GM21390 (cell line): Measurements from ENCODE around the gene AMDHD1.

Source experiments
- ATAC-seq: cut with Tn5 transposase; IDR thresholded peaks from one replicate; pipeline ENCODE4 v1.9.1; 2021; ENCODE audit not compliant: unreplicated experiment

The AMDHD1 gene

GRCh38 chr12:95943330-95943842 is at the start of gene AMDHD1:
Gene AMDHD1 (plus strand): TSS chr12:95943331. CDS start chr12:95943399, 68 bp downstream.
- peak; percentile 65 for ATAC-seq

- ATAC-seq, result no peak
These were observed 46.3 kb upstream of the AMDHD1 start for GRCh38 chr12:95896846-95897245.

GRCh38 chr12:95898081-95898480 is 45.0 kb upstream of the AMDHD1 start:
- no peak for ATAC-seq

- no peak for ATAC-seq
These were observed 34.6 kb upstream of the AMDHD1 start for GRCh38 chr12:95908573-95908972.

GRCh38 chr12:95909871-95910270 is 33.3 kb upstream of the AMDHD1 start:
- ATAC-seq, result no peak

GRCh38 chr12:95918194-95918993 is 24.7 kb upstream of the AMDHD1 start:
- peak; percentile 84 for ATAC-seq

- no peak for ATAC-seq
These were observed 24.0 kb upstream of the AMDHD1 start for GRCh38 chr12:95919110-95919509.

GRCh38 chr12:95922231-95922630 is 20.9 kb upstream of the AMDHD1 start:
- no peak for ATAC-seq

GRCh38 chr12:95940514-95940913 is 2.6 kb upstream of the AMDHD1 start:
- ATAC-seq, result no peak

- peak; percentile 1 for ATAC-seq
These were observed 1.0 kb upstream of the AMDHD1 start for GRCh38 chr12:95942101-95942523.

- ATAC-seq, result peak; percentile 96
These were observed 404 bp upstream of the AMDHD1 start, which contains the start of gene CCDC38 for GRCh38 chr12:95942524-95943329. Gene CCDC38 (minus strand): TSS chr12:95942614. CDS start chr12:95936509, 6,105 bp downstream.

- ATAC-seq, result no peak
These were observed 1.1 kb downstream of the AMDHD1 start for GRCh38 chr12:95944108-95944704.

GRCh38 chr12:95949477-95950206 is 6.5 kb downstream of the AMDHD1 start:
- no peak for ATAC-seq

- ATAC-seq, result no peak
These were observed 8.4 kb downstream of the AMDHD1 start for GRCh38 chr12:95951515-95951914.

- ATAC-seq, result no peak
These were observed 9.9 kb downstream of the AMDHD1 start for GRCh38 chr12:95953000-95953399.

GRCh38 chr12:95955549-95956159 is 12.5 kb downstream of the AMDHD1 start:
- no peak for ATAC-seq

- no peak for ATAC-seq
These were observed 13.5 kb downstream of the AMDHD1 start for GRCh38 chr12:95956557-95957145.

- no peak for ATAC-seq
These were observed 16.0 kb downstream of the AMDHD1 start for GRCh38 chr12:95959107-95959506.

GRCh38 chr12:95960241-95960640 is 17.1 kb downstream of the AMDHD1 start:
- ATAC-seq, result no peak

GRCh38 chr12:95962222-95962621 is 19.1 kb downstream of the AMDHD1 start:
- no peak for ATAC-seq
